CD14-positive monocyte (primary cell): ENCODE data around the gene NFATC1. TPM values are rescaled to one million over a fixed set of nuclear protein-coding genes. Genes with fewer than 3 reads are reported as not detected.

ENCODE experiments used
- DNase-seq, 3 donors: peaks; one replicate each; pipeline ENCODE4 v3.0.0-alpha.2; 2011 to 2022
- H2AFZ ChIP-seq: 2 replicates; pipeline ENCODE4 v1.6.0; 2012; ENCODE audit warnings: mild to moderate bottlenecking, low read depth, low read length, inconsistent platforms; ENCODE audit not compliant: insufficient read depth, poor library complexity, severe bottlenecking
- H3K27ac ChIP-seq, 2 donors: 1 replicate in 1 of 2; 2 replicates in 1 of 2; pipeline ENCODE4 v1.5.1; 2012 to 2013; ENCODE audit warnings: low read length in 2 of 2, control low read depth in 1 of 2, inconsistent platforms in 1 of 2, low read depth in 1 of 2, mild to moderate bottlenecking in 1 of 2
- H3K27me3 ChIP-seq, 2 donors: one replicate each; pipeline versions ENCODE4 v1.6.0 to v1.6.1; 2011 to 2013; ENCODE audit warnings: low read length in 2 of 2; ENCODE audit not compliant: control insufficient read depth in 2 of 2, insufficient read depth in 2 of 2
- H3K36me3 ChIP-seq, 2 donors: replicated peaks in 1 of 2; 1 replicate in 1 of 2; 2 replicates in 1 of 2; pipeline versions ENCODE4 v1.5.1 to v1.6.1; 2012 to 2013; ENCODE audit warnings: low read length in 2 of 2, control low read depth in 1 of 2, inconsistent platforms in 1 of 2, mild to moderate bottlenecking in 1 of 2; ENCODE audit not compliant: insufficient read depth in 2 of 2, control insufficient read depth in 1 of 2
- H3K4me1 ChIP-seq, 2 donors: 1 replicate in 1 of 2; 2 replicates in 1 of 2; pipeline versions ENCODE4 v1.5.1 to v1.6.1; 2012 to 2013; ENCODE audit warnings: low read length in 2 of 2, control low read depth in 1 of 2, inconsistent platforms in 1 of 2, mild to moderate bottlenecking in 1 of 2, moderate library complexity in 1 of 2; ENCODE audit not compliant: insufficient read depth in 2 of 2, control insufficient read depth in 1 of 2
- H3K4me2 ChIP-seq: replicated peaks from 2 replicates; pipeline ENCODE3; 2012; ENCODE audit warnings: low read length, moderate library complexity, mild to moderate bottlenecking; ENCODE audit not compliant: poor library complexity, severe bottlenecking; ENCODE audit errors: extremely low read depth
- H3K4me3 ChIP-seq, 3 experiments: fragments of 200-600 bp in 1 of 3; sonication (generic) in 1 of 3; replicated peaks in 1 of 3; 1 replicate in 2 of 3; 2 replicates in 1 of 3; pipeline ENCODE4 v1.5.1; 2011 to 2013; ENCODE audit warnings: low read length in 3 of 3, mild to moderate bottlenecking in 3 of 3, control low read depth in 2 of 3, low read depth in 2 of 3, inconsistent platforms in 1 of 3, moderate library complexity in 1 of 3
- H3K79me2 ChIP-seq: 2 replicates; pipeline ENCODE4 v1.6.0; 2012; ENCODE audit warnings: mild to moderate bottlenecking, control low read depth, inconsistent platforms, low read length, moderate library complexity; ENCODE audit not compliant: insufficient read depth
- H3K9ac ChIP-seq: 2 replicates; pipeline ENCODE4 v1.6.0; 2017; ENCODE audit warnings: low read length, mild to moderate bottlenecking; ENCODE audit not compliant: insufficient read depth, poor library complexity, severe bottlenecking
- H3K9me3 ChIP-seq, 2 donors: replicated peaks in 1 of 2; 1 replicate in 1 of 2; 2 replicates in 1 of 2; pipeline versions ENCODE4 v1.5.1 to v1.6.1; 2012 to 2013; ENCODE audit warnings: low read length in 2 of 2, control low read depth in 1 of 2; ENCODE audit not compliant: control insufficient read depth in 1 of 2, insufficient read depth in 1 of 2
- H4K20me1 ChIP-seq: 2 replicates; pipeline ENCODE4 v1.6.0; 2012; ENCODE audit warnings: mild to moderate bottlenecking, low read length, control low read depth, moderate library complexity; ENCODE audit not compliant: insufficient read depth
- H3K27ac Mint-ChIP-seq, 7 donors: one replicate each; pipeline ENCODE4 v1.8.0; 2020; ENCODE audit warnings: mild to moderate bottlenecking in 7 of 7, mixed read lengths in 7 of 7, moderate library complexity in 6 of 7, inconsistent platforms in 2 of 7
- H3K27me3 Mint-ChIP-seq, 3 donors: one replicate each; pipeline ENCODE4 v1.8.0; 2021 to 2022; ENCODE audit warnings: low read depth in 3 of 3, mild to moderate bottlenecking in 3 of 3, mixed read lengths in 3 of 3, moderate library complexity in 3 of 3, inconsistent platforms in 1 of 3
- H3K36me3 Mint-ChIP-seq, 2 donors: one replicate each; pipeline ENCODE4 v1.8.0; 2020; ENCODE audit warnings: mixed read lengths in 2 of 2, inconsistent platforms in 1 of 2, mild to moderate bottlenecking in 1 of 2
- H3K4me1 Mint-ChIP-seq: one replicate; pipeline ENCODE4 v1.8.0; 2020; ENCODE audit warnings: mild to moderate bottlenecking, mixed read lengths
- H3K4me3 Mint-ChIP-seq, 2 donors: one replicate each; pipeline ENCODE4 v1.8.0; 2020; ENCODE audit warnings: mild to moderate bottlenecking in 2 of 2, mixed read lengths in 2 of 2, moderate library complexity in 1 of 2
- H3K9me3 Mint-ChIP-seq, 7 donors: one replicate each; pipeline ENCODE4 v1.8.0; 2020 to 2022; ENCODE audit warnings: mixed read lengths in 7 of 7, mild to moderate bottlenecking in 6 of 7, moderate library complexity in 6 of 7, inconsistent platforms in 2 of 7
- CTCF ChIP-seq: fragments of 200-600 bp; IDR thresholded peaks from one replicate; pipeline ENCODE4 v1.8.0; 2022; ENCODE audit warnings: antibody characterized with exemption, mild to moderate bottlenecking
- WGBS: methylation state at CpG from one replicate; pipeline ENCODE4 v1.1.5; 2013; ENCODE audit warnings: missing lambda C conversion rate; ENCODE audit not compliant: insufficient coverage; 5-methylcytosine and 5-hydroxymethylcytosine counted together
- intact Hi-C, 2 donors: fragments of 100-400 bp; cut with micrococcal nuclease; formaldehyde crosslinking; loops; one replicate each; pipeline versions ENCODE4 v1.15.0 to v1.15.1; 2023
- polyA plus RNA-seq, 3 donors: library from polyadenylated mRNA; depleted of rRNA in 1 of 3; unstranded in 2 of 3; stranded (reverse) in 1 of 3; fragments of 300-500 nt in 2 of 3; fragments of >200 nt in 1 of 3; fragmentation: Illumina TruSeq in 2 of 3; gene quantifications; 1 replicate in 2 of 3; 2 replicates in 1 of 3; pipeline ENCODE4 v1.2.3, GENCODE V29; 2012 to 2021

Gene NFATC1
- polyA plus RNA-seq, 3 donors: 7.8 to 10.7 (median 8.3) TPM

GRCh38 chr18:79446931-79447330 is 51.2 kb downstream of the NFATC1 start:
- DNase-seq: no peak
- Histone ChIP-seq H2AFZ (no peak overlapping the region), H3K9me3 (no peaks in the 10 kb centered on the region), H3K4me2 (no peak overlapping the region), H3K36me3 (peaks cover 39 to 51% of the 10 kb centered on the region in 2 donors), H4K20me1 (peaks cover 67% of the 10 kb centered on the region), H3K27ac (no peak overlapping the region), H3K79me2 (no peaks in the 10 kb centered on the region), H3K27me3 (no peaks in the 10 kb centered on the region), H3K4me3 (no peak overlapping the region), H3K4me1 (no peaks in the 10 kb centered on the region), H3K9ac (no peak overlapping the region)
- H3K27me3 Mint-ChIP-seq: peaks cover 0 to 2% (median 0%) of the 10 kb centered on the region in 3 donors
- no peaks in the 10 kb centered on the region for H3K9me3 Mint-ChIP-seq
- 95% methylated on average over 20 of the region's 24 CpGs for WGBS
- no peak overlapping the region for H3K4me3 Mint-ChIP-seq
- no peak for TF ChIP-seq CTCF
- H3K36me3 Mint-ChIP-seq: peaks cover 41 to 56% of the 10 kb centered on the region in 2 donors
- H3K4me1 Mint-ChIP-seq: no peaks in the 10 kb centered on the region
- intact Hi-C loops: no loop called here
- no peak overlapping the region for H3K27ac Mint-ChIP-seq

GRCh38 chr18:79447703-79448367 is 52.1 kb downstream of the NFATC1 start:
- DNase-seq: no peak
- 97% methylated on average over 12 of the region's 29 CpGs for WGBS
- Histone ChIP-seq H3K36me3 (peaks cover 48 to 56% of the 10 kb centered on the region in 2 donors), H3K27me3 (no peaks in the 10 kb centered on the region), H3K4me2 (no peak overlapping the region), H3K9me3 (no peaks in the 10 kb centered on the region), H4K20me1 (peaks cover 58% of the 10 kb centered on the region), H2AFZ (no peak overlapping the region), H3K4me3 (no peak overlapping the region), H3K27ac (no peak overlapping the region), H3K79me2 (no peaks in the 10 kb centered on the region), H3K4me1 (no peaks in the 10 kb centered on the region), H3K9ac (no peak overlapping the region)
- peaks cover 46 to 60% of the 10 kb centered on the region in 2 donors for H3K36me3 Mint-ChIP-seq
- no peaks in the 10 kb centered on the region for H3K9me3 Mint-ChIP-seq
- intact Hi-C loops: no loop called here
- no peaks in the 10 kb centered on the region for H3K4me1 Mint-ChIP-seq
- H3K27ac Mint-ChIP-seq: no peak overlapping the region
- H3K27me3 Mint-ChIP-seq: peaks cover 0 to 3% (median 0%) of the 10 kb centered on the region in 3 donors
- TF ChIP-seq CTCF: no peak
- H3K4me3 Mint-ChIP-seq: no peak overlapping the region
